Panc1 (cell line): ENCODE results near the gene CNPY4.
A peak's percentile ranks its signal among the peaks of the same experiment; 100 is the strongest.

Experiments used
- CTCF ChIP-seq: fragments of 450-650 bp; IDR thresholded peaks from 2 replicates; pipeline ENCODE4 v1.5.1; 2017; ENCODE audit warnings: mild to moderate bottlenecking
- POLR2AphosphoS5 ChIP-seq: IDR thresholded peaks from 2 replicates; pipeline ENCODE4 v1.6.1; 2012; ENCODE audit warnings: mild to moderate bottlenecking, low read depth, low read length, moderate library complexity
- SIN3A ChIP-seq: IDR thresholded peaks from 2 replicates; pipeline ENCODE4 v1.6.1; 2012; ENCODE audit warnings: low read depth, mild to moderate bottlenecking, low read length, moderate library complexity, borderline replicate concordance; ENCODE audit not compliant: insufficient read depth
- TCF7L2 ChIP-seq: IDR thresholded peaks from 2 replicates; pipeline ENCODE4 v1.6.1; 2011; ENCODE audit warnings: mild to moderate bottlenecking, low read depth, low read length, inconsistent platforms
- TF ChIP-seq, protein P1 (sequence below), 2 experiments: IDR thresholded peaks; 2 replicates each; pipeline ENCODE4 v1.6.1; 2011 to 2012; ENCODE audit warnings: low read depth in 2 of 2, control low read depth in 1 of 2, low read length in 1 of 2, mild to moderate bottlenecking in 1 of 2, moderate library complexity in 1 of 2; ENCODE audit not compliant: insufficient read depth in 1 of 2

- TF ChIP-seq CTCF (no peak), POLR2AphosphoS5 (peak; percentile 68), TCF7L2 (no peak), SIN3A (no peak)
- TF ChIP-seq, protein P1, sequence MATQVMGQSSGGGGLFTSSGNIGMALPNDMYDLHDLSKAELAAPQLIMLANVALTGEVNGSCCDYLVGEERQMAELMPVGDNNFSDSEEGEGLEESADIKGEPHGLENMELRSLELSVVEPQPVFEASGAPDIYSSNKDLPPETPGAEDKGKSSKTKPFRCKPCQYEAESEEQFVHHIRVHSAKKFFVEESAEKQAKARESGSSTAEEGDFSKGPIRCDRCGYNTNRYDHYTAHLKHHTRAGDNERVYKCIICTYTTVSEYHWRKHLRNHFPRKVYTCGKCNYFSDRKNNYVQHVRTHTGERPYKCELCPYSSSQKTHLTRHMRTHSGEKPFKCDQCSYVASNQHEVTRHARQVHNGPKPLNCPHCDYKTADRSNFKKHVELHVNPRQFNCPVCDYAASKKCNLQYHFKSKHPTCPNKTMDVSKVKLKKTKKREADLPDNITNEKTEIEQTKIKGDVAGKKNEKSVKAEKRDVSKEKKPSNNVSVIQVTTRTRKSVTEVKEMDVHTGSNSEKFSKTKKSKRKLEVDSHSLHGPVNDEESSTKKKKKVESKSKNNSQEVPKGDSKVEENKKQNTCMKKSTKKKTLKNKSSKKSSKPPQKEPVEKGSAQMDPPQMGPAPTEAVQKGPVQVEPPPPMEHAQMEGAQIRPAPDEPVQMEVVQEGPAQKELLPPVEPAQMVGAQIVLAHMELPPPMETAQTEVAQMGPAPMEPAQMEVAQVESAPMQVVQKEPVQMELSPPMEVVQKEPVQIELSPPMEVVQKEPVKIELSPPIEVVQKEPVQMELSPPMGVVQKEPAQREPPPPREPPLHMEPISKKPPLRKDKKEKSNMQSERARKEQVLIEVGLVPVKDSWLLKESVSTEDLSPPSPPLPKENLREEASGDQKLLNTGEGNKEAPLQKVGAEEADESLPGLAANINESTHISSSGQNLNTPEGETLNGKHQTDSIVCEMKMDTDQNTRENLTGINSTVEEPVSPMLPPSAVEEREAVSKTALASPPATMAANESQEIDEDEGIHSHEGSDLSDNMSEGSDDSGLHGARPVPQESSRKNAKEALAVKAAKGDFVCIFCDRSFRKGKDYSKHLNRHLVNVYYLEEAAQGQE (IDR thresholded peaks at IDR 0.05; ENCODE audit: insufficient read depth in 1 of 2, low read depth in 2 of 2, low read length in 1 of 2), result no peak
Observed at GRCh38 chr7:100091411-100092181, 27.8 kb upstream of the CNPY4 start.
